SK-N-SH treated with all-trans-retinoic acid at 6 μM for 48 hours (cell line): ENCODE data around the gene PTBP3.

Source experiments
- ATAC-seq: fragments of 200-7000 bp; cut with Tn5 transposase; 3 replicates; pipeline ENCODE4 v1.9.1; 2020; ENCODE audit warnings: mild to moderate bottlenecking, moderate library complexity
- ARNTL ChIP-seq: fragments of 450-650 bp; formaldehyde crosslinking; IDR thresholded peaks from 2 replicates; pipeline ENCODE4 v1.5.0; 2020; ENCODE audit warnings: low read depth, mild to moderate bottlenecking, moderate library complexity, borderline replicate concordance
- BACH2 ChIP-seq: fragments of 250-450 bp; sonication (Bioruptor Pico); IDR thresholded peaks from 2 replicates; pipeline ENCODE4 v1.9.0; 2021; ENCODE audit warnings: mild to moderate bottlenecking, borderline replicate concordance
- CSDC2 ChIP-seq: fragments of 250-450 bp; sonication (Bioruptor Pico); IDR thresholded peaks from 2 replicates; pipeline ENCODE4 v1.5.0; 2020; ENCODE audit warnings: mild to moderate bottlenecking, moderate library complexity
- ESRRG ChIP-seq: fragments of 250-450 bp; sonication (Bioruptor Pico); IDR thresholded peaks from 2 replicates; pipeline ENCODE4 v1.6.1; 2021; ENCODE audit warnings: mild to moderate bottlenecking
- GLIS3 ChIP-seq: fragments of 250-450 bp; sonication (Bioruptor Pico); IDR thresholded peaks from 2 replicates; pipeline ENCODE4 v1.5.0; 2020; ENCODE audit warnings: mild to moderate bottlenecking, moderate library complexity
- ISL1 ChIP-seq: fragments of 250-450 bp; sonication (Bioruptor Pico); IDR thresholded peaks from 2 replicates; pipeline ENCODE4 v2.1.2; 2022; ENCODE audit warnings: mild to moderate bottlenecking, moderate library complexity
- OSR1 ChIP-seq: fragments of 250-450 bp; sonication (Bioruptor Pico); IDR thresholded peaks from 2 replicates; pipeline ENCODE4 v1.8.0; 2022; ENCODE audit warnings: moderate library complexity, mild to moderate bottlenecking, inconsistent platforms
- PPARA ChIP-seq: fragments of 250-450 bp; sonication (Bioruptor Pico); IDR thresholded peaks from 2 replicates; pipeline ENCODE4 v1.5.0; 2020; ENCODE audit warnings: mild to moderate bottlenecking, borderline replicate concordance
- RARB ChIP-seq: fragments of 250-450 bp; sonication (Bioruptor Pico); IDR thresholded peaks from 2 replicates; pipeline ENCODE4 v1.8.0; 2021; ENCODE audit warnings: mild to moderate bottlenecking, moderate library complexity
- SNAI2 ChIP-seq: fragments of 250-450 bp; sonication (Bioruptor Pico); IDR thresholded peaks from 2 replicates; pipeline ENCODE4 v1.5.0; 2020; ENCODE audit warnings: mild to moderate bottlenecking, moderate library complexity
- TCF4 ChIP-seq: fragments of 250-450 bp; sonication (Bioruptor Pico); IDR thresholded peaks from 2 replicates; pipeline ENCODE4 v1.8.0; 2021; ENCODE audit warnings: mild to moderate bottlenecking, moderate library complexity, borderline replicate concordance
- TOX ChIP-seq: fragments of 250-450 bp; sonication (Bioruptor Pico); IDR thresholded peaks from 2 replicates; pipeline ENCODE4 v1.8.0; 2021; ENCODE audit warnings: mild to moderate bottlenecking, moderate library complexity, borderline replicate concordance
- ZC3H10 ChIP-seq: fragments of 250-450 bp; sonication (Bioruptor Pico); IDR thresholded peaks from 2 replicates; pipeline ENCODE4 v1.5.1; 2021; ENCODE audit warnings: mild to moderate bottlenecking, moderate library complexity
- ZFP3 ChIP-seq: fragments of 250-450 bp; sonication (Bioruptor Pico); IDR thresholded peaks from 2 replicates; pipeline ENCODE4 v1.5.0; 2020; ENCODE audit warnings: mild to moderate bottlenecking, moderate library complexity
- ZFP30 ChIP-seq: fragments of 450-650 bp; formaldehyde crosslinking; IDR thresholded peaks from 2 replicates; pipeline ENCODE4 v1.5.0; 2022; ENCODE audit warnings: mild to moderate bottlenecking, moderate library complexity
- ZNF565 ChIP-seq: fragments of 450-650 bp; formaldehyde crosslinking; conservative IDR thresholded peaks from 2 replicates; pipeline ENCODE4 v1.5.0; 2020; ENCODE audit warnings: low read depth, mild to moderate bottlenecking, moderate library complexity
- ZNF70 ChIP-seq: fragments of 450-650 bp; formaldehyde crosslinking; IDR thresholded peaks from 2 replicates; pipeline ENCODE4 v1.5.0; 2020; ENCODE audit warnings: mild to moderate bottlenecking, moderate library complexity
- ZNF8 ChIP-seq: fragments of 450-650 bp; formaldehyde crosslinking; IDR thresholded peaks from 2 replicates; pipeline ENCODE4 v1.5.0; 2020; ENCODE audit warnings: mild to moderate bottlenecking, moderate library complexity
- TF ChIP-seq, protein P1 (sequence below): fragments of 250-450 bp; sonication (Bioruptor Pico); IDR thresholded peaks from 2 replicates; pipeline ENCODE4 v1.5.1; 2021; ENCODE audit warnings: mild to moderate bottlenecking, moderate library complexity
- TF ChIP-seq, protein P2 (sequence below): fragments of 250-450 bp; sonication (Bioruptor Pico); IDR thresholded peaks from 2 replicates; pipeline ENCODE4 v1.5.1; 2020; ENCODE audit warnings: low read depth, mild to moderate bottlenecking, moderate library complexity
- TF ChIP-seq, protein P3 (sequence below): fragments of 250-450 bp; sonication (Bioruptor Pico); IDR thresholded peaks from 2 replicates; pipeline ENCODE4 v1.8.0; 2020; ENCODE audit warnings: mild to moderate bottlenecking, moderate library complexity, borderline replicate concordance
- TF ChIP-seq, protein P4 (sequence below): fragments of 250-450 bp; sonication (Bioruptor Pico); IDR thresholded peaks from 2 replicates; pipeline ENCODE4 v1.8.0; 2021; ENCODE audit warnings: low read depth, mild to moderate bottlenecking, moderate library complexity, borderline replicate concordance
- TF ChIP-seq, protein P5 (sequence below): fragments of 250-450 bp; sonication (Bioruptor Pico); IDR thresholded peaks from 2 replicates; pipeline ENCODE4 v1.5.0; 2020; ENCODE audit warnings: mild to moderate bottlenecking, moderate library complexity

Gene PTBP3

DNA sequence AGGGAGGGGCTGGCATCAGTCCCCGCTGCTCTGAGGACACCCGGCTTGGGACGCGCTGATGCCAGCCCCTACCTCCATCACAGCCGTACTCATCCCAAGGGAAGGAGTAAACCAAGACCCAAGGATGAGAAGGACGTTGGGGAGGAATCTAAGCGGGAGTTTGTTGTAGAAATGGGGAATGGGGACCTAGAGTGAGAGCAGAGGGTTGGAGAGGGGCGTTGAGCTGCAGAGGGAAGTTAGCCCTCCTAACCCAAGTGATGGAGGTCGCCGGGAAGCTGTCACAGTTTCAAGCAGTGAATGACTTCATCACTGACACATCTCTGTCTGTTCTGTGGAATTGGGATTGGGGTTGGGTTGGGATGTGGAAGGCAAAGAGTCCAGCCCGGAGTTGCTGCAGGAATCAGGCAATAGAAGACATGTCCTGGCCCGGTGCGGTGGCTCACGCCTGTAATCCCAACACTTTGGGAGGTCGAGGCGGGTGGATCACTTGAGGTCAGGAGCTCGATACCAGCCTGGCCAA is 157.6 kb downstream of the PTBP3 start:
- ATAC-seq, result no peak; the same call in 2 of the 3 replicates
- TF ChIP-seq GLIS3 (CRISPR knock-in tag), result no peak
- no peak for TF ChIP-seq ZNF8 (CRISPR knock-in tag)
- no peak for TF ChIP-seq ZFP3 (CRISPR knock-in tag)
- no peak for TF ChIP-seq TOX
- TF ChIP-seq ZNF565 (CRISPR knock-in tag), result no peak
- no peak for TF ChIP-seq RARB (CRISPR knock-in tag)
- TF ChIP-seq, protein P1, sequence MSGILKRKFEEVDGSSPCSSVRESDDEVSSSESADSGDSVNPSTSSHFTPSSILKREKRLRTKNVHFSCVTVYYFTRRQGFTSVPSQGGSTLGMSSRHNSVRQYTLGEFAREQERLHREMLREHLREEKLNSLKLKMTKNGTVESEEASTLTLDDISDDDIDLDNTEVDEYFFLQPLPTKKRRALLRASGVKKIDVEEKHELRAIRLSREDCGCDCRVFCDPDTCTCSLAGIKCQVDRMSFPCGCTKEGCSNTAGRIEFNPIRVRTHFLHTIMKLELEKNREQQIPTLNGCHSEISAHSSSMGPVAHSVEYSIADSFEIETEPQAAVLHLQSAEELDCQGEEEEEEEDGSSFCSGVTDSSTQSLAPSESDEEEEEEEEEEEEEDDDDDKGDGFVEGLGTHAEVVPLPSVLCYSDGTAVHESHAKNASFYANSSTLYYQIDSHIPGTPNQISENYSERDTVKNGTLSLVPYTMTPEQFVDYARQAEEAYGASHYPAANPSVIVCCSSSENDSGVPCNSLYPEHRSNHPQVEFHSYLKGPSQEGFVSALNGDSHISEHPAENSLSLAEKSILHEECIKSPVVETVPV (CRISPR knock-in tag), result no peak
- no peak for TF ChIP-seq ZC3H10 (CRISPR knock-in tag)
- no peak for TF ChIP-seq ESRRG (CRISPR knock-in tag)
- TF ChIP-seq BACH2, result no peak
- no peak for TF ChIP-seq ZFP30 (CRISPR knock-in tag)
- no peak for TF ChIP-seq ARNTL
- no peak for TF ChIP-seq SNAI2
- no peak for TF ChIP-seq ISL1 (CRISPR knock-in tag)
- TF ChIP-seq, protein P2, sequence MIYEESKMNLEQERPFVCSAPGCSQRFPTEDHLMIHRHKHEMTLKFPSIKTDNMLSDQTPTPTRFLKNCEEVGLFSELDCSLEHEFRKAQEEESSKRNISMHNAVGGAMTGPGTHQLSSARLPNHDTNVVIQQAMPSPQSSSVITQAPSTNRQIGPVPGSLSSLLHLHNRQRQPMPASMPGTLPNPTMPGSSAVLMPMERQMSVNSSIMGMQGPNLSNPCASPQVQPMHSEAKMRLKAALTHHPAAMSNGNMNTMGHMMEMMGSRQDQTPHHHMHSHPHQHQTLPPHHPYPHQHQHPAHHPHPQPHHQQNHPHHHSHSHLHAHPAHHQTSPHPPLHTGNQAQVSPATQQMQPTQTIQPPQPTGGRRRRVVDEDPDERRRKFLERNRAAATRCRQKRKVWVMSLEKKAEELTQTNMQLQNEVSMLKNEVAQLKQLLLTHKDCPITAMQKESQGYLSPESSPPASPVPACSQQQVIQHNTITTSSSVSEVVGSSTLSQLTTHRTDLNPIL (CRISPR knock-in tag), result no peak

DNA sequence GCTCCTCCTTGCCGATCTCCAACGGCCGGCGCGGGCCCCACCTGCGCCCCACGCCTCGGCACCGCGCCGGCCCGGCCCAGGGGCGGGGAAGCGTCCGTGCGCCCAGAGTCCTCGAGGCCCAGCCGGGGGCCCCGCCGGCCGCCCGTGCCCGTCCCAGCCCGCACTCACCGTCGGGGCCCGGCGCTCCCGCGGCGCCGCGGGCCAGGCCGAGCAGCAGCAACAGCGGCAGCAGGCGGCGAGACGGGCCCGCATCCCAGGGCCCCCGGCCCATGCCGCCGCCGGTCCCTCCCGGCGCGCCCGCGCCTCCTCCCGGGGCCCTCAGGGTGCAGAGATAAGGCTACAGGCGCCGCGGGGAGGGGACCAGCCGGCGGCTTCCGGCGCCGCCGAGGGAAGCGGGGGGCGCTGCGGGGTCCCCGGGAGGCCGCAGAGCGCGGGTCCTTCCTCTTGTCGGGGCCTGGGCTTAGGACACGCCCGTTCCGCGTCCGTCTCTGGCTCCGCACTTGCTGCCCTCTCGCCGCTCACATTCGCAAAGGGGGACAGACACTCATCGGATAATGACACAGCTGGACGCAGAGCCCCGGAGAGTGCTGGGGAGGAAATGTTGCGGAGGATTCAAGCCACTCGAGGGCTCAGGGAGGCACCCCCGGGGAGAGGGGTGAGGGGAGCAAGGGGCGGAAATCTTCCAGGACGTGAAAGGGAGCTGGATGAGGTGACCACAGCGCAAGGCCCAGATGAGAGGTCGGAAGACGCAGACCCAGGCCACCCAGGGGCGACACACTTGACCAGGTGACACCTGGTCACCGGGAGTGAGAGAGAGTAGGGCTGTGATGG is 158.2 kb downstream of the PTBP3 start, which contains the start of gene SUSD1:
Gene SUSD1, minus strand, starts transcription at position 333 of the 831 bp plus-strand sequence. Its CDS starts 62 bp downstream, at position 271.
- ATAC-seq, result peak; percentile 69
- TF ChIP-seq, protein P1 (CRISPR knock-in tag), result no peak
- TF ChIP-seq CSDC2 (CRISPR knock-in tag) (no peak), ZFP30 (CRISPR knock-in tag) (no peak), PPARA (CRISPR knock-in tag) (no peak), SNAI2 (no peak), RARB (CRISPR knock-in tag) (no peak), ZNF70 (CRISPR knock-in tag) (no peak), OSR1 (no peak), GLIS3 (CRISPR knock-in tag) (no peak), BACH2 (no peak), TCF4 (CRISPR knock-in tag) (no peak)
- TF ChIP-seq, protein P3, sequence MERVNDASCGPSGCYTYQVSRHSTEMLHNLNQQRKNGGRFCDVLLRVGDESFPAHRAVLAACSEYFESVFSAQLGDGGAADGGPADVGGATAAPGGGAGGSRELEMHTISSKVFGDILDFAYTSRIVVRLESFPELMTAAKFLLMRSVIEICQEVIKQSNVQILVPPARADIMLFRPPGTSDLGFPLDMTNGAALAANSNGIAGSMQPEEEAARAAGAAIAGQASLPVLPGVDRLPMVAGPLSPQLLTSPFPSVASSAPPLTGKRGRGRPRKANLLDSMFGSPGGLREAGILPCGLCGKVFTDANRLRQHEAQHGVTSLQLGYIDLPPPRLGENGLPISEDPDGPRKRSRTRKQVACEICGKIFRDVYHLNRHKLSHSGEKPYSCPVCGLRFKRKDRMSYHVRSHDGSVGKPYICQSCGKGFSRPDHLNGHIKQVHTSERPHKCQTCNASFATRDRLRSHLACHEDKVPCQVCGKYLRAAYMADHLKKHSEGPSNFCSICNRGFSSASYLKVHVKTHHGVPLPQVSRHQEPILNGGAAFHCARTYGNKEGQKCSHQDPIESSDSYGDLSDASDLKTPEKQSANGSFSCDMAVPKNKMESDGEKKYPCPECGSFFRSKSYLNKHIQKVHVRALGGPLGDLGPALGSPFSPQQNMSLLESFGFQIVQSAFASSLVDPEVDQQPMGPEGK (CRISPR knock-in tag), result no peak
- TF ChIP-seq, protein P4, sequence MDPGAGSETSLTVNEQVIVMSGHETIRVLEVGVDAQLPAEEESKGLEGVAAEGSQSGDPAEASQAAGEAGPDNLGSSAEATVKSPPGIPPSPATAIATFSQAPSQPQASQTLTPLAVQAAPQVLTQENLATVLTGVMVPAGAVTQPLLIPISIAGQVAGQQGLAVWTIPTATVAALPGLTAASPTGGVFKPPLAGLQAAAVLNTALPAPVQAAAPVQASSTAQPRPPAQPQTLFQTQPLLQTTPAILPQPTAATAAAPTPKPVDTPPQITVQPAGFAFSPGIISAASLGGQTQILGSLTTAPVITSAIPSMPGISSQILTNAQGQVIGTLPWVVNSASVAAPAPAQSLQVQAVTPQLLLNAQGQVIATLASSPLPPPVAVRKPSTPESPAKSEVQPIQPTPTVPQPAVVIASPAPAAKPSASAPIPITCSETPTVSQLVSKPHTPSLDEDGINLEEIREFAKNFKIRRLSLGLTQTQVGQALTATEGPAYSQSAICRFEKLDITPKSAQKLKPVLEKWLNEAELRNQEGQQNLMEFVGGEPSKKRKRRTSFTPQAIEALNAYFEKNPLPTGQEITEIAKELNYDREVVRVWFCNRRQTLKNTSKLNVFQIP (CRISPR knock-in tag), result no peak
- TF ChIP-seq, protein P5, sequence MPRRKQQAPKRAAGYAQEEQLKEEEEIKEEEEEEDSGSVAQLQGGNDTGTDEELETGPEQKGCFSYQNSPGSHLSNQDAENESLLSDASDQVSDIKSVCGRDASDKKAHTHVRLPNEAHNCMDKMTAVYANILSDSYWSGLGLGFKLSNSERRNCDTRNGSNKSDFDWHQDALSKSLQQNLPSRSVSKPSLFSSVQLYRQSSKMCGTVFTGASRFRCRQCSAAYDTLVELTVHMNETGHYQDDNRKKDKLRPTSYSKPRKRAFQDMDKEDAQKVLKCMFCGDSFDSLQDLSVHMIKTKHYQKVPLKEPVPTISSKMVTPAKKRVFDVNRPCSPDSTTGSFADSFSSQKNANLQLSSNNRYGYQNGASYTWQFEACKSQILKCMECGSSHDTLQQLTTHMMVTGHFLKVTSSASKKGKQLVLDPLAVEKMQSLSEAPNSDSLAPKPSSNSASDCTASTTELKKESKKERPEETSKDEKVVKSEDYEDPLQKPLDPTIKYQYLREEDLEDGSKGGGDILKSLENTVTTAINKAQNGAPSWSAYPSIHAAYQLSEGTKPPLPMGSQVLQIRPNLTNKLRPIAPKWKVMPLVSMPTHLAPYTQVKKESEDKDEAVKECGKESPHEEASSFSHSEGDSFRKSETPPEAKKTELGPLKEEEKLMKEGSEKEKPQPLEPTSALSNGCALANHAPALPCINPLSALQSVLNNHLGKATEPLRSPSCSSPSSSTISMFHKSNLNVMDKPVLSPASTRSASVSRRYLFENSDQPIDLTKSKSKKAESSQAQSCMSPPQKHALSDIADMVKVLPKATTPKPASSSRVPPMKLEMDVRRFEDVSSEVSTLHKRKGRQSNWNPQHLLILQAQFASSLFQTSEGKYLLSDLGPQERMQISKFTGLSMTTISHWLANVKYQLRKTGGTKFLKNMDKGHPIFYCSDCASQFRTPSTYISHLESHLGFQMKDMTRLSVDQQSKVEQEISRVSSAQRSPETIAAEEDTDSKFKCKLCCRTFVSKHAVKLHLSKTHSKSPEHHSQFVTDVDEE (CRISPR knock-in tag), result no peak
- TF ChIP-seq, protein P2 (CRISPR knock-in tag), result no peak
- TF ChIP-seq, all 23 proteins: peak for 0
